Omental fat pad (tissue), 4 donors: ENCODE measurements around the gene PKD2L1. TPM values are rescaled to one million over a fixed set of nuclear protein-coding genes. Genes with fewer than 3 reads are reported as not detected.
"Not testable (repeated sequence)": the region's sequence is repeated elsewhere in the genome, so short reads cannot be mapped to it uniquely, and the experiment has no call there.

Source experiments
- ATAC-seq: fragments of 150-250 bp; one replicate; pipeline ENCODE4 v1.9.1; 2016; ENCODE audit warnings: mild to moderate bottlenecking, moderate library complexity; ENCODE audit not compliant: low FRiP score
- DNase-seq: peaks from one replicate; pipeline ENCODE4 v3.0.0-alpha.2; 2019; ENCODE audit warnings: low spot score
- CTCF ChIP-seq, 3 donors: fragments of 450-650 bp; IDR thresholded peaks; one replicate each; pipeline ENCODE4 v1.5.1; 2016 to 2017; ENCODE audit warnings: antibody characterized with exemption in 3 of 3, mild to moderate bottlenecking in 3 of 3, moderate library complexity in 2 of 3
- total RNA-seq, 4 donors: library from RNA; depleted of rRNA; stranded (reverse); fragments of >200 nt; gene quantifications; one replicate each; pipeline ENCODE4 v1.1.0, GENCODE V29; 2016

Gene PKD2L1
- under 1 TPM in 2 of 4 donors, not detected in 2; 0.24 to 0.37 TPM for total RNA-seq

- ATAC-seq (no peak), DNase-seq (no peak)
- TF ChIP-seq CTCF (IDR thresholded peaks at IDR 0.05): no peak
Observed at GRCh38 chr10:100330079-100330478, at the start of gene PKD2L1. TSS of gene PKD2L1 (minus strand) at chr10:100330228. CDS start at chr10:100330103, 125 bp downstream.

GRCh38 chr10:100377830-100378229 lies 47.8 kb upstream of the PKD2L1 start:
- no peak for TF ChIP-seq CTCF (IDR thresholded peaks at IDR 0.05)
- ATAC-seq (no peak), DNase-seq (no peak)

- ATAC-seq, DNase-seq: not testable (repeated sequence)
Observed at GRCh38 chr10:100376656-100377055, 46.6 kb upstream of the PKD2L1 start.

GRCh38 chr10:100374677-100375353 lies 44.8 kb upstream of the PKD2L1 start:
- DNase-seq, ATAC-seq: not testable (repeated sequence)

GRCh38 chr10:100374200-100374655 lies 44.2 kb upstream of the PKD2L1 start:
- no peak for TF ChIP-seq CTCF (IDR thresholded peaks at IDR 0.05)
- ATAC-seq (no peak), DNase-seq (no peak)

GRCh38 chr10:100373298-100374199 lies 43.5 kb upstream of the PKD2L1 start:
- ATAC-seq (peak; percentile 97), DNase-seq (peak; percentile 96)
- TF ChIP-seq CTCF (IDR thresholded peaks at IDR 0.05): no peak

- ATAC-seq (no peak), DNase-seq (no peak)
- no peak for TF ChIP-seq CTCF (IDR thresholded peaks at IDR 0.05)
Observed at GRCh38 chr10:100372415-100373297, 42.6 kb upstream of the PKD2L1 start.
